SIG-M5 treated with dmso at 0.1 percent for 504 hours (cell line): ENCODE data around the gene BPIFA1.

Source experiments
- DNase-seq: peaks from one replicate; lab custom pipeline; 2025; ENCODE audit not compliant: unreplicated experiment; lab: John Stamatoyannopoulos, UW

BPIFA1 gene

DNA sequence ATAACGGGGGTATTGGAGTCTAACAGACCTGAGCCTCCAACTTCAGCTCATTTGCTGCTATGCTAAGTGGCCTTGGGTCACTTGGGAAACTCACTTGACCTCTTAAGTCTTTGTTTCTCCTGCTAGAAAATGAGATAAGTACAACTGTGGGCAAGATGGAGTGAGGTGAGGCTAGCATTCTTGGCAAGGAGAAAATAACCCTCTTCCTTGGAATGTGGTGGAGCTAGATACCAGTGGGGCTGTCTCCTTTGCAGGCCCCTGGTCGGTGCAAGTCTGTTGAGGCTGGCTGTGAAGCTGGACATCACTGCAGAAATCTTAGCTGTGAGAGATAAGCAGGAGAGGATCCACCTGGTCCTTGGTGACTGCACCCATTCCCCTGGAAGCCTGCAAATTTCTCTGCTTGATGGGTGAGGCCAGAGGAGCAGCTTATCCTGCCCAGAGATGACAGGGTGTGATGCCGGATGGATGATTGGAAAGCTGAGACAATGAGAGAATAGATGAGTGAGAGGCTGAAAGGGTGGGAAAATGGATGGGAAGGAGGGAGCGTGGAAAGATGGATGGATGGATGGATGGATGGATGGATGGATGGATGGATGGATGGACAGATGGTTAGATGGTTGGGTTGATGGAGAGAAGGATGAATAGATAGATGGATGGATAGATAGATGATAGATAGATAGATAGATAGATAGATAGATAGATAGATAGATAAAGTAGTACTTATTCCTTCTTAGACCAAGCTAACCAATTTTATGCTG, 4.4 kb downstream of the BPIFA1 start:
- DNase-seq, result no peak

GRCh38 chr20:33240923-33241322, 5.1 kb downstream of the BPIFA1 start:
- no peak for DNase-seq

GRCh38 chr20:33242319-33243100, 6.7 kb downstream of the BPIFA1 start:
- DNase-seq, result no peak

DNA sequence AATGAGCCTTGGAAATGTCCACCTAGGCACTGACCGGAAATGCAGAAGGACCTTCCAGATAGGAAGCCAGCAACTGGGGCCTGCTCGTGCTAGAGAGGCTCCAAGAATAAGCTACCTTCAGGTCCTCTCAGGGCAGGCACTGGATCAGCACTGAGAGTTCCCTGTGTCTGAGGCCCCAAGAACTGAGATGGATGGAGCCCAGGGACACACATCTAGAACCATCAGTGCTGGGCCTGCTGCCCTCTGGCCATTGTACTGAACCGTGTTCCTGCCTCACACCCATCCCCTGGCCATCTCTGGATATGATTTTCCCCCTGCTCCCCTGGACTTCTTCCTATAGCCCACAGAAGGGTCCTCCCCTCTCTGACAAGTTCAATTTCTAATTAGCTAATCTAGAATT, 10.3 kb downstream of the BPIFA1 start:
- no peak for DNase-seq

DNA sequence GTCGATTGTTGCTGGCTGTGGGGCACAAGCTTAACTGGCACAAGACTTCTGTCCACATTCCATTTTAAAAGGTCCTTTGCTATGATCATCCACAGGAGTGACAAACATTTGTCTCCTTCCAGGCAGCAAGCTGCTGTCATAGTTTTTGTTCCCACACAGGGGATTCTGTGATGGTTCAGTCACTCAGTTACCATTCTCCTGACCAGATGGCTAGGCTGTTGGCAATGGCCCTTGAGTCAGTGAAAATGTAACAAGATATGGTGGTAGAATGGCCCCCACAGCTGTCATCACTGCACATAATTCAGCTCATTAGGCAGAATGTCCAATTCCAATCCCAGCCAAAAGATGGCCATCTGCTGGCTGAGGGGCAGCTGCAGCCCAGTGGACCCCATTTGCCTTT, 13.7 kb downstream of the BPIFA1 start:
- no peak for DNase-seq

DNA sequence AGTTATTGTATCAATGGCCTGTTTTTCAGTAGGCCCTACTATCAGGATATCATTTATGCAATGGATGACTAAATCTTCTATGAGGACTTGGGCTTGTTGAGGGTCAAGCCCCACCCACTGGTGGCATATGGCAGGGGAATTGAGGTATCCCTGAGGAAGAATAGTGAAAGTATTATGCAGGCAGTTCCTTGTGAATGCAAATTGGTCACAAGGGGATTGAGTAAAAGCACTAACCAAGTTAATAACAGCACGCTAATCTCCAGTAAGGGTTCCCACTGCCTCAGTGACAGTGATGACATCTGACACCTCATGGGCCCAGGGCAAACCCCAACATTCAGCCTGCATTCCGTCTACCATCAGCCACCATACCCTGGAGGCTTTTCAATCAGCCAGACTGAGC, 14.9 kb downstream of the BPIFA1 start:
- no peak for DNase-seq

GRCh38 chr20:33251496-33251895, 15.7 kb downstream of the BPIFA1 start:
- no peak for DNase-seq

- DNase-seq, result no peak
Measured at GRCh38 chr20:33252460-33252859, 16.7 kb downstream of the BPIFA1 start.

DNA sequence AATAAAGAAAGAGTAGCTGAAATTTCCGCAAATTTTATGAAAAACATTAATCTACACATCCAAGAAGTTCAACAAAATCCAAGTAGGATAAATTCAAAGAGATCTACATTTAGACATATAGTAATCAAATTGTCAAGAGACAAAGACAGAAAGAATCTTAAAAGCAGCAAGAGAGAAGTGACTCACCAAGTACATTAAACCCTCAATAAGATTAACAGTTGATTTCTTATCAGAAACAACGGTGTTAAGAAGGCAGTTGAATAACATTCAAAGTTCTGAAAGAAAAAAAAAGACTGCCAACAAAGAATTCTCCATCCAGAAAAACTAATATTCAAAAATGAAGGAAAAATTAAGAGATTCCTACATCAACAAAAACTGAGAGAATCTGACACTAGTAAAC, 19.2 kb downstream of the BPIFA1 start:
- DNase-seq, result no peak

DNA sequence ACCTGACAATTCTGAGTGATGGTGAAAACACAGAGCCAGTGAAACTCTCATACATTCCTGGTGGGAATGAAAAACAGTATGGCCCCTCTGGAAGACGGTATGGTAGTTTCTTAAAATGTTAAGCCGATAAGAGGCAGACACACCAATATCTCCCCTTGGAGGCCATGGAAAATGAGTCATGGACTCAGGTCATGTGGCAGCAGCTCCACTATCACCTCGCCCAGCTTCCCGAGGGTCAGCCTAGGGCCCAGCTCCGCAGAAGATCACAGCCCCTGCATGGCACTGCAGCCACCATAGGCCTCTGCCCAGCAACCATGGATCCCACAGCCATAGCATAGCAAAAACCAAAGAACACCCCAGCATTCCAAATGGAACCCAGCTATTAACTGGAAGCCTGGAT, 21.4 kb downstream of the BPIFA1 start:
- DNase-seq, result no peak

- DNase-seq, result no peak
Measured at GRCh38 chr20:33259371-33259770, 23.6 kb downstream of the BPIFA1 start.

GRCh38 chr20:33261465-33261864, 25.7 kb downstream of the BPIFA1 start:
- DNase-seq, result no peak

DNA sequence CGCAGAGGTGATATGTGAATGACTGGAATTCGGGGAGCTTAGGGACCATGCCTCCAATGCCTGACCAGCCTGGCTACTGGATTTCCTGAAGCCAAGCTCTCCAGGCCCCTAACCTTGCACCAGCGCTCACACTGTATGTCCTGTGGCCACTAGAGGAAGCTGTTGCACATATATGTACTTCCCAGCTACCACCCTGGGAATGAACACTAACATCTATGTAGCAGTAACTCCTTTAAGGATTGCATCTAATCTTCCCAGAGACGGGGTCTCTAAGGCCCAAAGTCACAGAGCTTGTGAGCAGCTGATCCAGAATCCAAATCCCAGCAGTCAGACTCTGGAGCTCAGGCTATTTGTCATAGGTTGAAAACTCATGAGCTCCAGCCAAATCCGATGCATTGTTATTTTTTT, 26.9 kb downstream of the BPIFA1 start:
- peak; percentile 73 for DNase-seq

- DNase-seq, result no peak
Measured at GRCh38 chr20:33263784-33264183, 28.0 kb downstream of the BPIFA1 start.

GRCh38 chr20:33267701-33268100, 31.9 kb downstream of the BPIFA1 start:
- no peak for DNase-seq

DNA sequence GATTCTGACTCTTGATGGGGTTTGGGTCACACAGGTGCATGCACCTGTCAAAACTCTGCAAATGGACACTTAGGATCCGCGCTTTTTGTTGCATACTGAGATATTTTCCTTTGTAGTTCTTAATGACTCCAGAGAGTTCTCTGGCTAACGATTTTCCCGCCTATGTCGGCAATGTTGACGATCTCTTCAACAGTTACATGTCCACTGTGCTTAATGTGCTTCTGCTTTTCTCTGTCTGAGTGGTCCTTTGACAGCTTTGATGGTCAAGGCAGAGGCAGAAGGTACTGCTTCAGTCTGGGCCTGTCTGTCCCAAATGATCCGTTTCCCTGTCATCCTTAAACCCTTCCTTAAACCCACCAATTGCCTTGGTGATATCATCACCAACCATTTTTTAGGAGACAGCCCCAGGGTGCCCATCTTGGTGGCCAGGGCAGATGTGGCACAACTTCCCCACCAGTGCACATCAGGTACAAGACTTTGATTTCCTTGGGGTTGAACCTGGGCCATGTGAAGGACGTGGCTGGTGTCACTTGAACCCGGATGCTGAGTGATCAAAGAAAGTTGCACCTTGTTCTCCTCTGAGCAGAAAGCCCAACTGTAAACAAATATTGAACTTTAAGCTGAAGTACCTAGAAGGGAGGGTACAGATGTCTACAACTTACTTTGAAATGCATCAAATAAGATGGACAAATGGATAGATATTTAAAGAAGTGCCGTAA, 36.5 kb downstream of the BPIFA1 start:
- DNase-seq, result no peak

GRCh38 chr20:33273117-33273851, 37.5 kb downstream of the BPIFA1 start:
- DNase-seq, result no peak

DNA sequence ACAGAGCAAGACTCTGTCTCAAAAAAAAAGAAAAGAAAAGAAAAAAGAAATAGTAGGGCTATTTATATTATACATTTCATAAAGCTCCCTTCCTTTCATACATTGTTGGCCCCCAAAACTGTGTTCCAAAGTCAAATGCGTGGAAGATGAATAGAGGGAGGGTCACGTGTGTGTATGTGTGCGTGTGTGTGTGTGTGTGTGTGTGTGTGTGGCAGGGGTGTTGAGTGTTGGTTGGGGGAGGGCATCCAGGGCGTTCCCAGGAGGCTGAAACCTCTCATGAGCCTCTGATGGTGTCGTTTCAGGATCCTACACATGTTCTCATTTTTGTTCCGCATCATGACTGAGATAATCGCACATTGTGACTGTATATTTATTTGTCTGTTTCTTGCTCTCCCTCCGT, 39.4 kb downstream of the BPIFA1 start:
- no peak for DNase-seq

DNA sequence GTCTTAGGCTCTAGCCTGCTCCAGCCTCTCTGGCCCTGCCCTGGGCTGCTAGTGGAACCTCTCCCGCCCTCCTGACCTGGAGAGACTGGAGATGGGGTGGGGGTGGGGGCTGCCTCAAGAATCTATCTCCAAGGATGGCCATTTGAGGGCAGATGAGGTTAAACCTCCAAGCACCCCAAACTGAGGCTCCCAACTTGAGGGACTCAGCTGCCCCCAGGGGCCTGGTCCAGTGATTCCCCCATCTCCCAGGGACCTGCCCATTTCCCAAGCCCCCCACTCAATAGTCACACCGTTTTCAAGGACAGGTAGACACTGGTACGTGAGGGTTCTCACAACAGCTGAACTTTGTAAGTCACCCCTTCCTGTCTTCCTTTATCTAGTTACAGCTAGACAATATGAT, 40.1 kb downstream of the BPIFA1 start:
- no peak for DNase-seq

DNA sequence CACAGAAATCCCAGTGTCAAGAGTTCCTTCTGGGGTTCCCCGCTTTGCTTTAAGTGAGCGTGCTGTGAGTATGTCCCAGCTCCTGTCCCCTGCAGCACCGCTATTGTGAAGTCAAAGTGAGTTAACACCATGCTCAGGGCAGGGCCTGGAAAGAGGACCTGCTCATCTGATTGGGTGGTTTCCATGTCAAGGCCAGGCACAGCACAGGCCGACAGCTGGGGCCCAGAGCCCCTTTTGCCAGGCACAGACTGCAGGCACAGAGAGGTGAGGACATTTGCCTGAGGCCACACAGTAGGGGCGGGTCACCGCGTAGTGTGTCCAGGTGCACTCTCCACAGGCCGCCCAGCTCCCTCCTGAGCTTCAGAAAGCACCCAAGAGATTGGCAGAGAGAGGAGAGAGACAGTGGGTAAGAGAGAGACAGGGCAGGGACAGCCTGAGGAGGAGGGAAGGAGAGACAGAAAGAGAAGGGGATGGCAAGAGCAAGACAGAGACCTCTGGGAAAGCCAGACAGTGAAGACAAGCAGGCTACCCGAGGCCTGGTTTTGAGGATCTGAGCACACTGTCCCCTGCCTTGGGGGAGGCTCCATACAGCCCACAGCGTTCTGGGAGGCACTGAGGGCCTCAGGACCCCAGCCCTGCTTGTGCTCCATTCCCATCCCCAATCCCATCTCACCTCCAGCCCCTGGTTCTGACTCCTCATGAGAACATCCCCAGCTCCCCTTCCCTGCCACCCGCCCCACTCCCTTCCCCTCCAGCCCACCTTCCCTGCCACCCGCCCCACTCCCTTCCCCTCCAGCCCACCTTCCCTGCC, 40.7 kb downstream of the BPIFA1 start:
- DNase-seq, result no peak
